ENCODE measurements around the gene WDR6.

DNA sequence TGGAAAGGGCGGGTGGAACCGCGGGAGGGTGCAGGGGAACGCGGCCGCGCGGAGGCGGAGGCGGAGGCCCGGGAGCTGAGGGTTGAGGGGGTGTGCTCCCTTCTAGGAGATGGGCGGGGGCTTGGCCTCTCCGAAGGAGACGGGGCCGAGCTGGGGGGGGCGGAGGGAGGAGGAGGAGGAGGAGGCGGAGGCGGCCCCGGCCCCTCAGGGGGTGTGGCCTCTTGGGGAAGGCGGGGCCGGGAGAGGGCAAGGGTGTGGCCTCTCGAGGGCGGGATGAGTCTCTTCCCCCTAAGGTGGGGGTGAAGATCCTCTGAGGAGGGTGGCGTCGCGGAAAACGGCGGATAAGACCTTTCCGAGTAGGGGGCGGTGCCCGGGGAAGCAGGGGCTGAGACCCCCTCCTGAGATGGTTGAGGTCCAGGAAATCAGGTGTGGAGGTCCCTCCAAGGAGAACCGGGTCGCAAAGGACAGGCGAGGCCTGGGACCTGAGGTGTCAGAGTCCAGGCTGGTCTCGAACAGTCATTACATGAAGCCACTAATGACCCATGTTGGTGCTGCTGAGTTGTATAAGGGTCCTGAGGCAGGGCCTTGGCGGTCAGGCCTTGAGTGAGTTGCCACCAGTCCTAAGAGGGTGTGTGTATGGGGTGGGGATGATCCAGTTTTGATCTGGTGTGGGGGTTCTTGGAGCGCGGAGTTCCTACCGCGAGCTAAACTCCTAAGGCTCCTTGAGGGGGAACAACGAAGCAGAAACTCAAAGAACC is 759 bp downstream of the WDR6 start:
- TF ChIP-seq, protein P1, sequence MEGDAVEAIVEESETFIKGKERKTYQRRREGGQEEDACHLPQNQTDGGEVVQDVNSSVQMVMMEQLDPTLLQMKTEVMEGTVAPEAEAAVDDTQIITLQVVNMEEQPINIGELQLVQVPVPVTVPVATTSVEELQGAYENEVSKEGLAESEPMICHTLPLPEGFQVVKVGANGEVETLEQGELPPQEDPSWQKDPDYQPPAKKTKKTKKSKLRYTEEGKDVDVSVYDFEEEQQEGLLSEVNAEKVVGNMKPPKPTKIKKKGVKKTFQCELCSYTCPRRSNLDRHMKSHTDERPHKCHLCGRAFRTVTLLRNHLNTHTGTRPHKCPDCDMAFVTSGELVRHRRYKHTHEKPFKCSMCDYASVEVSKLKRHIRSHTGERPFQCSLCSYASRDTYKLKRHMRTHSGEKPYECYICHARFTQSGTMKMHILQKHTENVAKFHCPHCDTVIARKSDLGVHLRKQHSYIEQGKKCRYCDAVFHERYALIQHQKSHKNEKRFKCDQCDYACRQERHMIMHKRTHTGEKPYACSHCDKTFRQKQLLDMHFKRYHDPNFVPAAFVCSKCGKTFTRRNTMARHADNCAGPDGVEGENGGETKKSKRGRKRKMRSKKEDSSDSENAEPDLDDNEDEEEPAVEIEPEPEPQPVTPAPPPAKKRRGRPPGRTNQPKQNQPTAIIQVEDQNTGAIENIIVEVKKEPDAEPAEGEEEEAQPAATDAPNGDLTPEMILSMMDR (IDR thresholded peaks at IDR 0.05): no peak
- TF ChIP-seq POLR2A (IDR thresholded peaks at IDR 0.05; ENCODE audit: low read depth) (no peak), POLR2AphosphoS5 (IDR thresholded peaks at IDR 0.05) (no peak)
